HUES48 (cell line): ENCODE data around the gene RNF123.

Experiments used
- H3K27ac ChIP-seq: one replicate; pipeline ENCODE4 v1.7.0; 2013; ENCODE audit warnings: low read depth, low read length, inconsistent platforms
- H3K27me3 ChIP-seq: 2 replicates; pipeline ENCODE4 v1.6.1; 2013; ENCODE audit warnings: mild to moderate bottlenecking, low read length; ENCODE audit not compliant: control insufficient read depth, insufficient read depth
- H3K36me3 ChIP-seq: 2 replicates; pipeline ENCODE4 v1.6.1; 2013; ENCODE audit warnings: low read length; ENCODE audit not compliant: control insufficient read depth, insufficient read depth
- H3K4me1 ChIP-seq: 2 replicates; pipeline ENCODE4 v1.6.1; 2013; ENCODE audit warnings: mild to moderate bottlenecking, low read length; ENCODE audit not compliant: control insufficient read depth, insufficient read depth
- H3K4me3 ChIP-seq: 2 replicates; pipeline ENCODE4 v1.5.1; 2013; ENCODE audit warnings: mild to moderate bottlenecking, low read depth, low read length
- H3K9ac ChIP-seq: 2 replicates; pipeline ENCODE4 v1.6.1; 2013; ENCODE audit warnings: mild to moderate bottlenecking, low read depth, low read length, moderate library complexity
- H3K9me3 ChIP-seq: 2 replicates; pipeline ENCODE4 v1.6.1; 2013; ENCODE audit warnings: low read length; ENCODE audit not compliant: control insufficient read depth, insufficient read depth

RNF123 gene

GRCh38 chr3:49659756-49660155 lies 29.6 kb upstream of the RNF123 start:
- Histone ChIP-seq H3K27ac (no peak overlapping the region), H3K36me3 (no peaks in the 10 kb centered on the region), H3K9ac (no peak overlapping the region), H3K27me3 (no peaks in the 10 kb centered on the region), H3K4me3 (no peak overlapping the region), H3K4me1 (no peaks in the 10 kb centered on the region), H3K9me3 (no peaks in the 10 kb centered on the region)

GRCh38 chr3:49661281-49661680 lies 28.1 kb upstream of the RNF123 start:
- Histone ChIP-seq H3K36me3 (no peaks in the 10 kb centered on the region), H3K27me3 (no peaks in the 10 kb centered on the region), H3K9ac (no peak overlapping the region), H3K4me3 (no peak overlapping the region), H3K9me3 (no peaks in the 10 kb centered on the region), H3K27ac (no peak overlapping the region), H3K4me1 (no peaks in the 10 kb centered on the region)

GRCh38 chr3:49662021-49662420 lies 27.3 kb upstream of the RNF123 start:
- Histone ChIP-seq H3K9me3 (no peaks in the 10 kb centered on the region), H3K4me3 (no peak overlapping the region), H3K27ac (no peak overlapping the region), H3K9ac (no peak overlapping the region), H3K4me1 (no peaks in the 10 kb centered on the region), H3K36me3 (no peaks in the 10 kb centered on the region), H3K27me3 (no peaks in the 10 kb centered on the region)

GRCh38 chr3:49662720-49663413 lies 26.5 kb upstream of the RNF123 start:
- H3K36me3 ChIP-seq, result no peaks in the 10 kb centered on the region
- no peak overlapping the region for H3K4me3 ChIP-seq
- no peaks in the 10 kb centered on the region for H3K4me1 ChIP-seq
- H3K27me3 ChIP-seq, result no peaks in the 10 kb centered on the region
- no peak overlapping the region for H3K27ac ChIP-seq
- no peak overlapping the region for H3K9ac ChIP-seq
- H3K9me3 ChIP-seq, result no peaks in the 10 kb centered on the region

GRCh38 chr3:49663831-49664230 lies 25.5 kb upstream of the RNF123 start:
- H3K36me3 ChIP-seq, result no peaks in the 10 kb centered on the region
- H3K9ac ChIP-seq, result no peak overlapping the region
- H3K27me3 ChIP-seq, result no peaks in the 10 kb centered on the region
- no peaks in the 10 kb centered on the region for H3K9me3 ChIP-seq
- no peak overlapping the region for H3K4me3 ChIP-seq
- peaks cover 3% of the 10 kb centered on the region; the same call in 1 of the 2 replicates for H3K4me1 ChIP-seq
- no peak overlapping the region for H3K27ac ChIP-seq

GRCh38 chr3:49664300-49664699 lies 25.1 kb upstream of the RNF123 start:
- Histone ChIP-seq H3K4me3 (no peak overlapping the region), H3K27ac (no peak overlapping the region), H3K9me3 (no peaks in the 10 kb centered on the region), H3K36me3 (no peaks in the 10 kb centered on the region), H3K4me1 (peaks cover 3% of the 10 kb centered on the region; the same call in 1 of the 2 replicates), H3K27me3 (no peaks in the 10 kb centered on the region), H3K9ac (no peak overlapping the region)

GRCh38 chr3:49665822-49666519 lies 23.4 kb upstream of the RNF123 start:
- Histone ChIP-seq H3K4me1 (peaks cover 3% of the 10 kb centered on the region; the same call in 1 of the 2 replicates), H3K4me3 (no peak overlapping the region), H3K36me3 (no peaks in the 10 kb centered on the region), H3K9ac (peak overlapping the region; percentile 12; the same call in 1 of the 2 replicates), H3K27ac (no peak overlapping the region), H3K9me3 (no peaks in the 10 kb centered on the region), H3K27me3 (no peaks in the 10 kb centered on the region)

GRCh38 chr3:49666592-49666991 lies 22.8 kb upstream of the RNF123 start:
- H3K4me1 ChIP-seq, result peaks cover 3% of the 10 kb centered on the region; the same call in 1 of the 2 replicates
- no peak overlapping the region for H3K27ac ChIP-seq
- no peak overlapping the region for H3K4me3 ChIP-seq

GRCh38 chr3:49667701-49668413 lies 21.5 kb upstream of the RNF123 start:
- Histone ChIP-seq H3K9me3 (no peaks in the 10 kb centered on the region), H3K9ac (no peak overlapping the region), H3K27me3 (no peaks in the 10 kb centered on the region), H3K36me3 (no peaks in the 10 kb centered on the region), H3K27ac (no peak overlapping the region), H3K4me3 (no peak overlapping the region), H3K4me1 (peaks cover 3% of the 10 kb centered on the region; the same call in 1 of the 2 replicates)

More at GRCh38 chr3:49666592-49666991, 22.8 kb upstream of the RNF123 start:
- Histone ChIP-seq H3K9me3 (no peaks in the 10 kb centered on the region), H3K27me3 (no peaks in the 10 kb centered on the region), H3K9ac (no peak overlapping the region), H3K36me3 (no peaks in the 10 kb centered on the region)

- no peak overlapping the region for H3K9ac ChIP-seq
Observed at GRCh38 chr3:49668414-49668797, 21.0 kb upstream of the RNF123 start.

GRCh38 chr3:49668861-49669260 lies 20.5 kb upstream of the RNF123 start:
- no peak overlapping the region for H3K4me3 ChIP-seq
- H3K9ac ChIP-seq, result no peak overlapping the region
- H3K27ac ChIP-seq, result no peak overlapping the region
- no peaks in the 10 kb centered on the region for H3K27me3 ChIP-seq
- H3K36me3 ChIP-seq, result no peaks in the 10 kb centered on the region
- H3K4me1 ChIP-seq, result peaks cover 3% of the 10 kb centered on the region; the same call in 1 of the 2 replicates
- no peaks in the 10 kb centered on the region for H3K9me3 ChIP-seq

More at GRCh38 chr3:49668414-49668797, 21.0 kb upstream of the RNF123 start:
- Histone ChIP-seq H3K4me1 (peaks cover 3% of the 10 kb centered on the region; the same call in 1 of the 2 replicates), H3K4me3 (no peak overlapping the region), H3K9me3 (no peaks in the 10 kb centered on the region), H3K36me3 (no peaks in the 10 kb centered on the region), H3K27me3 (no peaks in the 10 kb centered on the region), H3K27ac (no peak overlapping the region)
